ENCODE measurements around the gene GIMD1. TPM values are rescaled to one million over a fixed set of nuclear protein-coding genes. Genes with fewer than 3 reads are reported as not detected.
"Not testable (repeated sequence)": the region's sequence is repeated elsewhere in the genome, so short reads cannot be mapped to it uniquely, and the experiment has no call there.

Gene GIMD1
- not detected for total RNA-seq

DNA sequence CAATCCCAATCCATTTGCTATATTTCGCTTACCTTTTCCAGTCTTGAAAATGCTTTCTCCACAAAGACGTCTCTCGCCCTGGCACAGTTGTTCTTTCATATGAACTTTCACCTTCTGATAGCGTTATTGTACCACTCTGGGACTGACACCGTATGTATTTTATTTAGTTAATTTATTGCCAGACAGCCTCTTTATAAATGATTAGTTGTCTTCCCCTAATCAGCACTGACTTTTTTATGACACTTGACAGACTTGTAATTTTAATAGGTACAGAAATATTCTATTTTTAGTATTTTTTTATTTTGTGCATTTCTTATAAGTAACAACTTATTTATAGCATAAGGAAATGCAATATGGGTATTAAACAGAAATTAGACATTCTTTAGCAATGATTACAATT, at the start of gene GIMD1:
GIMD1 (minus strand) TSS at position 101 of the 400 bp plus-strand sequence. CDS start 1,343 bp downstream, outside the sequence.
- H3K36me3 Mint-ChIP-seq (ENCODE audit: low read depth), result no peaks in the 10 kb centered on the region
- DNase-seq, result no peak
- H3K4me1 Mint-ChIP-seq, result peaks cover 2% of the 10 kb centered on the region
- no peaks in the 10 kb centered on the region for H3K9me3 Mint-ChIP-seq
- CTCF ChIA-PET, result no interaction called here
- POLR2A ChIA-PET, result no interaction called here
- H3K4me3 Mint-ChIP-seq, result no peak within 1 kb of the TSS
- no peak within 1 kb of the TSS for H3K27ac Mint-ChIP-seq
- peaks cover 18% of the 10 kb centered on the region for H3K27me3 Mint-ChIP-seq

DNA sequence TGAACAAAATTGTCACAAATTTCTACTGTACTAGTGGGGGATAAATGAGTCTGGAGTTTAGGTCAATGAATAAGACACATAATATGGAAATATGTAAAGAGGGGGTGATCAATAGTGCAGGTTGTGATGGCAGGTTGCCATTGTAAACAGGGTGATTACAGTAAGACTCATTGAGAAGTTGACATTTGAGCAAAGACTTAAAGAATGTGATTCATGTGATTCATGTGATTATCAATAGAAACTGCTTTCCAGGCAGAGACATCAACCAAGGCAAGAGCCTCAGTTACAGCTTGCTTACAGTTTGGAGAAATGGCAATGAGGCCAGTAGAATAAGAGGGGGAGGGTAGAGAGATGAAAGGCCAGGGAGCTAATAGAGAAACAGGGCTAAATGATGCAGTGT, 45.8 kb upstream of the GIMD1 start:
- Mint-ChIP-seq H3K4me3 (no peak overlapping the region), H3K36me3 (ENCODE audit: low read depth) (no peaks in the 10 kb centered on the region), H3K27me3 (peaks cover 3% of the 10 kb centered on the region), H3K4me1 (no peaks in the 10 kb centered on the region), H3K27ac (no peak overlapping the region), H3K9me3 (no peaks in the 10 kb centered on the region)
- ChIA-PET CTCF (no interaction called here), POLR2A (no interaction called here)
- no peak for DNase-seq

DNA sequence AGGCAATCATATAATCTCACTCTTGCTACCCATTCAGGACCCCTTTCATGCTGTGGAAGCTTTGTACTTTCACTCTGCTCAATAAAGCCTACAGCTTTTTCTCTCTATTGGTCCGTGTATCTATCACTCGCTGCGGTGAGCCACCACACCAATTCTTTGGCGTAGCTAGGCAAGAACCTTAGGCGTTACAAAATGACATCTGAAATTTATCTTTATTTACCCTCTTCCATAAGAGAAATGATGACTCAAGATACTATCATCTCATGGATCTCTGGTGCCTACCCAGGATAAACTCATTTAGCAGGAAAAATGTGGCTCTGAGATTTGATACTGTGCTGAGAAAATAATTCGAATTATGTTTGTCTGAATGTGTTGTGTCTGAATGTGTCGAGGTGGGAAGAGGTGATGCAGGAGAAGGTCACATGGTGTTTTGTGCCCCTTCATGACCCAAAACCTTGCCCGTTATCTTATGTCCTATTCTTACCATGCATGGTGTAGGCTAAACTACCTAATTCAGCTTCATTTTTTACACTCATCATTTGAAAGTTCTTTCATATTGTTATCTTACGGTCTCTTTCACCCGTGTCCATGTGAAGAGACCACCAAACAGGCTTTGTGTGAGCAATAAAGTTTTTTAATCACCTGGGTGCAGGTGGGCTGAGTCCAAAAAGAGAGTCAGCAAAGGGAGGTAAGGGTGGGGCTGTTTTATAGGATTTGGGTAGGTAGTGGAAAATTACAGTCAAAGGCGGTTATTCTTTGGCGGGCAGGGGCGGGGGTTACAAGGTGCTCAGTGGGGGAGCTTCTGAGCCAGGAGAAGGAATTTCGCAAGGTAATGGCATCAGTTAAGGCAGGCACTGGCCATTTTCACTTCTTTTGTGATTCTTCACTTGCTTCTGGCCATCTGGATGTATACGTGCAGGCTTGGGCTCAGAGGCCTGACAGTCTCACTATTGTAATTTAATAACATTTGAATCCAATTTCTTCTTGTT, 41.6 kb upstream of the GIMD1 start:
- CTCF ChIA-PET, result no interaction called here
- Mint-ChIP-seq H3K27ac (no peak overlapping the region), H3K4me1 (no peaks in the 10 kb centered on the region), H3K4me3 (no peak overlapping the region), H3K27me3 (no peaks in the 10 kb centered on the region), H3K9me3 (no peaks in the 10 kb centered on the region), H3K36me3 (ENCODE audit: low read depth) (no peaks in the 10 kb centered on the region)
- DNase-seq, result no peak
- POLR2A ChIA-PET, result no interaction called here

DNA sequence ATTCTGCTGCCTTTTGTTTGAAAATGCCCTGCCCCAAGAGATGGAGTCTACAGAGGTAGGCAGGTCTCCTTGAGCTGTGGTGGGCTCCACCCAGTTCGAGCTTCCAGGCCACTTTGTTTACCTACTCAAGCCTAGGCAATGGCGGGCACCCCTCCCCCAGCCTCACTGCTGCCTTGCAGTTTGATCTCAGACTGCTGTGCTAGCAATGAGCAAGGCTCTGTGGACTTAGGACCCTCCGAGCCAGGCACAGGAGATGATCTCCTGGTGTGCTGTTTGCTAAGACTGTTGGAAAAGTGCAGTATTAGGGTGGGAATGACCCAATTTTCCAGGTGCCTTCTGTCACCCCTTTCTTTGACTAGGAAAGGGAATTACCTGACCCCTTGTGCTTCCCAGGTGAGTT, 39.4 kb upstream of the GIMD1 start:
- H3K27ac Mint-ChIP-seq; H3K4me3 Mint-ChIP-seq; H3K27me3 Mint-ChIP-seq; H3K36me3 Mint-ChIP-seq (ENCODE audit: low read depth); DNase-seq; POLR2A ChIA-PET; H3K9me3 Mint-ChIP-seq; CTCF ChIA-PET; H3K4me1 Mint-ChIP-seq: not testable (repeated sequence)

DNA sequence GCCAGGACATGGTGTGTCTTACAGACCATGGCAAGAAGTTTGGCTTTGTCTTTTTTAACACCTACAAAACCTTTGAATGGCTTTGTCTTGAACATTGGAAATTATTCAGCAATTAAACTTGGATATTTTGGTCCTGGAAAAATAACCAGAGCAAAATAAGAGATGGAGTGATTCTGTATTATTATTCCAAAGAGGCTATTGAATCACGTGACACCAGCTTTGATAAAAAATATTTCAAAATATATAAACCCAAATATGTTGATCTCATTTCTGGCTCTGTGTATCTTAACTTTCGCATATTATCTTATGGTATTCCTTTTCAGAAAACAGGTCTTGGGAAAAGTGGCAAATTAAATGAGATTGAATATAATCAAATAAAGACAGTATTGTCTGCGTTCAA, 32.6 kb upstream of the GIMD1 start:
- Mint-ChIP-seq H3K9me3 (peaks cover 8% of the 10 kb centered on the region), H3K36me3 (ENCODE audit: low read depth) (no peaks in the 10 kb centered on the region), H3K27ac (no peak overlapping the region), H3K4me3 (no peak overlapping the region), H3K27me3 (no peaks in the 10 kb centered on the region), H3K4me1 (no peaks in the 10 kb centered on the region)
- DNase-seq, result no peak
- CTCF ChIA-PET, result no interaction called here
- POLR2A ChIA-PET, result no interaction called here

DNA sequence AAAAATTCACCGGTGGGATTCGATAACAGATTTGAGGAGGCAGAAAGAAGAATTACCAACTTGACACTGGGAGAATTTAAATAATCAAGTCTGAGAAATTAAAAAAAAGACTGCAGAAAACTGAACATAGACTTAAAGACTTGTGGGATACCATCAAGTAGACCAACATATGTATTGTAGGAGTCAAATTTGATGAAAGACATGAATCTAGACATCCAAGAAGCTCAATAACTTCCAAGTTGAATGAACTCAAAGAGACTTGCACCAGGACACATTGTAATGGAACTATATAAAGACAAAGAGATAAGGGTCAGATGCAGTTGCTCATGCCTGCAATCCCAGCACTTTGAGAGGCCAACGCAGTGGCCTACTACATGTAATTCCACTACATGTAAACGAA, 30.3 kb upstream of the GIMD1 start:
- DNase-seq, CTCF ChIA-PET, H3K4me3 Mint-ChIP-seq: not testable (repeated sequence)

DNA sequence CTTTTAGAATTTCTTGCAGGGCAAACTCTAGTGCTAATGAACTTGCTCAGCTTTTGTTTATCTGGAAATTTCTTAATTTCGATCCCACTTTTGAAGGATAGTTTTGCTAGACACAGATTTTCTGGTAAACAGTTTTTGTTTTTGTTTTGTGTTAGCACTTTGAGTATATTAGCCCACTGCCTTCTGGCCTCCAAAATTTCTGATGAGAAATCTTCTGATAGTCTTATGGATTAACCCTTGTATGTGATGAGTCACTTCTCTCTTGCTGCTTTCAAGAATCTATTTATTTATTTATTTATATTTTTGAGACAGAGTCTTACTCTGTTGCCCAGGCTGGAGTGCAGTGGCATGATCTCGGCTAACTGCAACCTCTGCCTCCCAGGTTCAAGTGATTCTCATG, 27.0 kb upstream of the GIMD1 start:
- POLR2A ChIA-PET, result no interaction called here
- Mint-ChIP-seq H3K36me3 (ENCODE audit: low read depth) (no peaks in the 10 kb centered on the region), H3K9me3 (peaks cover 16% of the 10 kb centered on the region), H3K27me3 (no peaks in the 10 kb centered on the region), H3K4me3 (no peak overlapping the region), H3K4me1 (no peaks in the 10 kb centered on the region), H3K27ac (no peak overlapping the region)
- CTCF ChIA-PET, result no interaction called here
- no peak for DNase-seq

More for the DNA sequence above, 30.3 kb upstream of the GIMD1 start:
- H3K27me3 Mint-ChIP-seq; H3K36me3 Mint-ChIP-seq (ENCODE audit: low read depth); POLR2A ChIA-PET; H3K27ac Mint-ChIP-seq; H3K4me1 Mint-ChIP-seq: not testable (repeated sequence)
- peaks cover 16% of the 10 kb centered on the region for H3K9me3 Mint-ChIP-seq

DNA sequence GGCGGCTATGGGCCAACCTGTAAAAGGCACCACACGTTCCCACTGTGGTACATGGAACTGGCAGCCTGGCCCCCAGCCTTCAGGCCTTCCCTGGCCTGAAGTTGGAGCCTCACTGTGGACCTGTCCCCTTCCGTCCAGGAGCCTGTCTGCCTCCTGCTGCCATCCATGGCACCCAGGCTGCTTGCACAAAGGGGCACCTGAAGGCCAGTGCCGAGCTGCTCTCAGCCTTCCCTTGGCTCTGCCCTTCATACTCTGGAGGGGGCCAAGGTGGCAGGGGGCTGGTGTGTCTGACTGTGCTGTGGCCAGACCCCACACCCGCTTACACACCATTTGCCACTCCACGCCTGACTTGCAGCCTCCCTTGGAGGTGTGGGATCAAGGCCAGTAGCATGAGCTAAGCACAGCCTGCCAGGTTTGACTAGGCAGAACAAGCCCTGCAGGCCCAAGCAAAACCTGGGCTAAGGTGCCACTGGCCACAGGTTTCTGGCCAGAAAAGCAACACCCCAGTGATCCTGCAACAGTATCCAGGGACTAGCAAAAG, 17.3 kb upstream of the GIMD1 start:
- no peak overlapping the region for H3K4me3 Mint-ChIP-seq
- no peaks in the 10 kb centered on the region for H3K27me3 Mint-ChIP-seq
- H3K9me3 Mint-ChIP-seq, result no peaks in the 10 kb centered on the region
- H3K36me3 Mint-ChIP-seq (ENCODE audit: low read depth), result no peaks in the 10 kb centered on the region
- POLR2A ChIA-PET, result no interaction called here
- no peaks in the 10 kb centered on the region for H3K4me1 Mint-ChIP-seq
- no peak for DNase-seq
- CTCF ChIA-PET, result interaction anchor here (0.6 kb wide), 1 partner anchor 124 kb away, joined by 3 read pairs; no protein-coding TSS in a partner anchor
- H3K27ac Mint-ChIP-seq, result no peak overlapping the region

DNA sequence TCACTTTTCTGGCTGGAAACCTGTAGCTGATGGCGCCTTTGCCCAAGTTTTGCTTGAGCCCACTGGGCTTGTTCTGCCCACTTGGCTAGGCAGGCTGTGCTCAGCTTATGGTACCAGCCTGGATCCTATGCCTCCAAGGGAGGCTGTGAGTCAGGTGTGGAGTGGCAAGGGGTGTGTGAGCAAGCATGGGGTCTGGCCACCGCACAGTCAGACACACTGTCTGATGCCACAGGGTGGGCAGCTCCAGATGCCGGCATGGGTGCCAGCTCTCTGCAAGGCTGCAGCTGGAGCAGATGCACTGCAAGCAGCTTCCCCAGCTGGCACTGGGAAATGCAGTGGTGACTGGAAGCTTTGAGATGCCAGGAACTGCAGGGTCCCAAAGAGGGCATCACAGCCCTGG, 16.3 kb upstream of the GIMD1 start:
- ChIA-PET POLR2A (no interaction called here), CTCF (interaction anchor here (0.6 kb wide), 1 partner anchor 514 kb away, joined by 3 read pairs; no protein-coding TSS in a partner anchor)
- H3K27ac Mint-ChIP-seq, result no peak overlapping the region
- H3K4me1 Mint-ChIP-seq, result no peaks in the 10 kb centered on the region
- no peaks in the 10 kb centered on the region for H3K36me3 Mint-ChIP-seq (ENCODE audit: low read depth)
- no peak for DNase-seq
- H3K9me3 Mint-ChIP-seq, result no peaks in the 10 kb centered on the region
- H3K27me3 Mint-ChIP-seq, result no peaks in the 10 kb centered on the region
- no peak overlapping the region for H3K4me3 Mint-ChIP-seq

DNA sequence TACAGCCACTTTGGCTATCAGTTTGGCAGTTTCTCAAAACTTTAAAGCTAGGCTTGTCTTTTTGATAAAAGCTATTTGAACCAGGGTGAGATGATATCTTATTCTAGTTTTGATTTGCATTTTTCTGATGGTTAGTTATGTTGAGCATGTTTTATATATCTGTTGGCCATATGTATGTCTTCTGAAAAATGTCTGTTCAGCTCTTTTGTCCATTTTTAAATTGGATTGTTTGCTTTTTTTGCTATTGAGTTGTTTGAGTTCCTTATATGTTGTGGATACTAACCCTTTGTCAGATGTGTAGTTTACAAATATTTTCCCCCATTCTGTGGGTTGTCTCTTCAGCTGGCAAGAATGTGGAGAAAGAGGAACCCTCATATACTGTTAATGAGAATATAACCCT, 11.6 kb upstream of the GIMD1 start:
- H3K4me3 Mint-ChIP-seq, result no peak overlapping the region
- H3K36me3 Mint-ChIP-seq (ENCODE audit: low read depth), result no peaks in the 10 kb centered on the region
- H3K27me3 Mint-ChIP-seq, result no peaks in the 10 kb centered on the region
- no peak overlapping the region for H3K27ac Mint-ChIP-seq
- ChIA-PET CTCF (no interaction called here), POLR2A (no interaction called here)
- H3K4me1 Mint-ChIP-seq, result no peaks in the 10 kb centered on the region
- H3K9me3 Mint-ChIP-seq, result no peaks in the 10 kb centered on the region
- DNase-seq, result no peak

DNA sequence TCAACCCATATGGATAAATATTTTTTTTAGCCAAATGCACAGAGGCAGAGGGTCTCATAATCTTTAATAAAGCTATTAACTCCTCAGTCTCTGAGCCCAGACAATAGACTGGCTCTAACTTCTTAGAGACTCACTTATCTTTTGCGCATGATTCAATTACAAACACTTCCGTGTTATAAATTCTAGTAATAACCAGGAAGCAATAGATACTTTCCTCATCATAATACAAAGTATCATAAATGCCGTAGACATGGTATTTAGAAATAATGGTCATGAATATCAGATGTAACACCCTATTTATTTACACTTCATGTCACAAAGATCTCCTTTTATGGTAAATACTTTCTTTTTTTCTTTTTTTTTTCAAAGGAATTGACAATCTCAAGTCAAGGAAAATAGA, 4.4 kb upstream of the GIMD1 start:
- Mint-ChIP-seq H3K27ac (no peak overlapping the region), H3K4me3 (no peak overlapping the region), H3K27me3 (peaks cover 20% of the 10 kb centered on the region), H3K9me3 (no peaks in the 10 kb centered on the region), H3K36me3 (ENCODE audit: low read depth) (no peaks in the 10 kb centered on the region), H3K4me1 (peaks cover 2% of the 10 kb centered on the region)
- ChIA-PET CTCF (interaction anchor here (0.5 kb wide), 1 partner anchor 198 kb away, joined by 5 read pairs; no protein-coding TSS in a partner anchor), POLR2A (no interaction called here)
- DNase-seq, result no peak

DNA sequence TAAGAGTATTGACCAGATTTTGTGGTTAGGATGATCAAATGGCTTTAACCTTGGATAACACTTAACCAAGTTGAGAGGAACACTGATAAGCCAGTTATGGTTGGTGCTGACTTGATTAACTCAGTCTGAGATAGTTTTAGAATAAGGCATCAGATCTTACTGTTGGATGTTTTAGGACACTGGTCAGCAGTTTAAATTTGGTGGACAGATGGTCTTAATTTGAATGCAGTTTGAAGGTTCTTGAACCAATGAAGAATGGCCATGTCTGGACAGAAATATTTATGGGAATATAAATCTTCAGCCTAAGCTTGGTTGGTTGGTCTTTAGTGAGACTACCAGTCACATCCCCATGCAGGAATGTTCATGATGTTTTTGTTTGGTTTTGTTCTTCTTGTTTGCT, 2.6 kb upstream of the GIMD1 start:
- ChIA-PET CTCF (interaction anchor here (1.2 kb wide), 1 partner anchor 612 kb away, joined by 3 read pairs; no protein-coding TSS in a partner anchor), POLR2A (no interaction called here)
- no peak for DNase-seq
- Mint-ChIP-seq H3K27ac (no peak overlapping the region), H3K27me3 (peaks cover 20% of the 10 kb centered on the region), H3K36me3 (ENCODE audit: low read depth) (no peaks in the 10 kb centered on the region), H3K9me3 (no peaks in the 10 kb centered on the region), H3K4me1 (peaks cover 2% of the 10 kb centered on the region), H3K4me3 (no peak overlapping the region)

DNA sequence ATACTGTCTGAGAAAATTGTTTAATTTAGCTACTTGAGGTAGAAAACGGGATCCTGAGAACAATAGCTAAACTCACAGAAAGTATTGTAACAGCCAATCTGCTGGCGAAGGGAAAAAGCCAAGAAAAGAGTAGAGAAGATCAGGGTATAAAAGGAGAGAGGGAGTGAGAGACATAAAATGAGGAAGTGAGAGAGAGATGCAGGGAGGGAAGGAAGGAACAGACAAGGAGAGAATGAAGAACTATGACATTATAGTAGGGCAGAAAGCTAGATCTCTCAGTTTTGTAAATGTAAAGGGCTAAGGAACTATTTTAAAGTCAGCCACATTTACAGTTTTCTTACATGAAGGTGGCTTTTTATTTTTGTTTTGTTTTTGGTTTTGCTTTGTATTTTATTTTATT, 1.6 kb upstream of the GIMD1 start:
- Mint-ChIP-seq H3K9me3 (no peaks in the 10 kb centered on the region), H3K27me3 (peaks cover 20% of the 10 kb centered on the region), H3K27ac (no peak overlapping the region), H3K36me3 (ENCODE audit: low read depth) (no peaks in the 10 kb centered on the region), H3K4me1 (peaks cover 2% of the 10 kb centered on the region), H3K4me3 (no peak overlapping the region)
- POLR2A ChIA-PET, result no interaction called here
- no peak for DNase-seq
- CTCF ChIA-PET, result interaction anchor here (1.2 kb wide), 1 partner anchor 611 kb away, joined by 3 read pairs; no protein-coding TSS in a partner anchor
